ENCODE results near the gene FHIT.

GRCh38 chr3:60764870-60765269 lies 486.4 kb downstream of the FHIT start:
- no peak for TF ChIP-seq CTCF (IDR thresholded peaks at IDR 0.05; ENCODE audit: poor library complexity)
- no peak for TF ChIP-seq EZH2 (IDR thresholded peaks at IDR 0.05; ENCODE audit: borderline replicate concordance)

All from hepatocyte (in vitro differentiated cells).